ENCODE measurements around the gene MYO9A. TPM values are rescaled to one million over a fixed set of nuclear protein-coding genes. Genes with fewer than 3 reads are reported as not detected.

MYO9A gene
- total RNA-seq, 1 experiment from 2014 or later, result 23.0 TPM

DNA sequence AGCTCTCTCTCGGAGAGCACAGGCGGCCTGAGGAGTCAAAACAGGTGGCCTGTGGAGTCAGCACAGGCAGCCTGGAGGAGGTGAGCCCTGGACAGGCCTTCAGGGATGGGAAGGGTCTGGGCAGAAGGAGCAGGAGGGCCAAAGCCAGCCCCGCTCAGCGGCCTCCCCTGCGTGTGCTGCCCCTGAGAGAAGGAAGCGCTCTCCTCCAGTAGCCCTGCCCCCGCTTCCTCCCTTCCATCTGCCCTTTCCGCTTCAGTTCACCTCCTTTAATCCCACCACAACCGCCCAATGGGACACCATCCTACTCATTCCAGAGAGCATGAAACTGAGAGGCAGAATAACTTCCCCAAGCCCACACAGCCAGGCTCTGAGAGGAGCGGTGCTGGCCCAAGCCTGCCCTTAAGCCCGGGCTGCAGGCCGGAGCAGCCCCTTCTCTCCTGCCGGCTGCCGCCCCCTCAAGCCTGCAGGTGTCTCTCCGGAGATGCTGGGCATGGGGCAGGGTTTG, 310.8 kb downstream of the MYO9A start:
- Histone ChIP-seq H3K4me3 (replicated peaks in 1 of 2; ENCODE audit: low read depth in 1 of 2, low read length in 2 of 2) (no peak overlapping the region), H3K79me2 (ENCODE audit: insufficient read depth, low read length) (no peaks in the 10 kb centered on the region), H3K9me2 (ENCODE audit: insufficient read depth) (no peaks in the 10 kb centered on the region), H3K27ac (ENCODE audit: low read depth, low read length) (no peak overlapping the region), H3K36me3 (ENCODE audit: control insufficient read depth in 1 of 2, insufficient read depth in 2 of 2, low read length in 2 of 2) (no peaks in the 10 kb centered on the region), H3K4me2 (ENCODE audit: low read length) (no peak overlapping the region), H3K9me3 (ENCODE audit: control insufficient read depth in 1 of 2, insufficient read depth in 1 of 2, low read depth in 1 of 2, low read length in 2 of 2) (no peaks in the 10 kb centered on the region), H3K27me3 (ENCODE audit: insufficient read depth, low read length) (no peaks in the 10 kb centered on the region), H4K20me1 (ENCODE audit: insufficient read depth) (no peaks in the 10 kb centered on the region), H3K4me1 (ENCODE audit: control insufficient read depth in 1 of 2, insufficient read depth in 2 of 2, low read length in 2 of 2) (peaks cover 4 to 6% of the 10 kb centered on the region in 2 experiments; a peak in 3 of 4 replicates), H3K9ac (ENCODE audit: low read length) (no peak overlapping the region), H2AFZ (ENCODE audit: low read depth, low read length, poor library complexity, severe bottlenecking) (no peak overlapping the region)
- no peak for DNase-seq (ENCODE audit: low read depth, low spot score)
- intact Hi-C loops (cut with micrococcal nuclease), result loop anchor here (10.0 kb wide), 2 partner anchors 422 to 982 kb away; no protein-coding TSS in a partner anchor
- TF ChIP-seq RAD21 (IDR thresholded peaks at IDR 0.05; ENCODE audit: low read depth) (no peak), ZFX (IDR thresholded peaks at IDR 0.05) (no peak), YY1 (IDR thresholded peaks at IDR 0.05; ENCODE audit: extremely low read depth, insufficient replicate concordance, low read depth, low read length) (no peak), TCF7L2 (IDR thresholded peaks at IDR 0.05; ENCODE audit: borderline replicate concordance, extremely low read depth, insufficient read depth, insufficient read length) (no peak), SP1 (IDR thresholded peaks at IDR 0.05; ENCODE audit: low read depth) (no peak), EZH2phosphoT487 (IDR thresholded peaks at IDR 0.05; ENCODE audit: borderline replicate concordance) (no peak), FOSL1 (IDR thresholded peaks at IDR 0.05; ENCODE audit: low read depth) (no peak), ZNF274 (IDR thresholded peaks at IDR 0.05; ENCODE audit: low read depth, low read length) (no peak), CBX3 (IDR thresholded peaks at IDR 0.05; ENCODE audit: low read depth) (no peak), SIN3A (IDR thresholded peaks at IDR 0.05; ENCODE audit: low read depth) (no peak), JUND (IDR thresholded peaks at IDR 0.05) (no peak)
- TF ChIP-seq, protein P1, sequence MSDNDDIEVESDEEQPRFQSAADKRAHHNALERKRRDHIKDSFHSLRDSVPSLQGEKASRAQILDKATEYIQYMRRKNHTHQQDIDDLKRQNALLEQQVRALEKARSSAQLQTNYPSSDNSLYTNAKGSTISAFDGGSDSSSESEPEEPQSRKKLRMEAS (IDR thresholded peaks at IDR 0.05), result no peak
- TF ChIP-seq, protein P2, sequence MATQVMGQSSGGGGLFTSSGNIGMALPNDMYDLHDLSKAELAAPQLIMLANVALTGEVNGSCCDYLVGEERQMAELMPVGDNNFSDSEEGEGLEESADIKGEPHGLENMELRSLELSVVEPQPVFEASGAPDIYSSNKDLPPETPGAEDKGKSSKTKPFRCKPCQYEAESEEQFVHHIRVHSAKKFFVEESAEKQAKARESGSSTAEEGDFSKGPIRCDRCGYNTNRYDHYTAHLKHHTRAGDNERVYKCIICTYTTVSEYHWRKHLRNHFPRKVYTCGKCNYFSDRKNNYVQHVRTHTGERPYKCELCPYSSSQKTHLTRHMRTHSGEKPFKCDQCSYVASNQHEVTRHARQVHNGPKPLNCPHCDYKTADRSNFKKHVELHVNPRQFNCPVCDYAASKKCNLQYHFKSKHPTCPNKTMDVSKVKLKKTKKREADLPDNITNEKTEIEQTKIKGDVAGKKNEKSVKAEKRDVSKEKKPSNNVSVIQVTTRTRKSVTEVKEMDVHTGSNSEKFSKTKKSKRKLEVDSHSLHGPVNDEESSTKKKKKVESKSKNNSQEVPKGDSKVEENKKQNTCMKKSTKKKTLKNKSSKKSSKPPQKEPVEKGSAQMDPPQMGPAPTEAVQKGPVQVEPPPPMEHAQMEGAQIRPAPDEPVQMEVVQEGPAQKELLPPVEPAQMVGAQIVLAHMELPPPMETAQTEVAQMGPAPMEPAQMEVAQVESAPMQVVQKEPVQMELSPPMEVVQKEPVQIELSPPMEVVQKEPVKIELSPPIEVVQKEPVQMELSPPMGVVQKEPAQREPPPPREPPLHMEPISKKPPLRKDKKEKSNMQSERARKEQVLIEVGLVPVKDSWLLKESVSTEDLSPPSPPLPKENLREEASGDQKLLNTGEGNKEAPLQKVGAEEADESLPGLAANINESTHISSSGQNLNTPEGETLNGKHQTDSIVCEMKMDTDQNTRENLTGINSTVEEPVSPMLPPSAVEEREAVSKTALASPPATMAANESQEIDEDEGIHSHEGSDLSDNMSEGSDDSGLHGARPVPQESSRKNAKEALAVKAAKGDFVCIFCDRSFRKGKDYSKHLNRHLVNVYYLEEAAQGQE (IDR thresholded peaks at IDR 0.05; ENCODE audit: low read depth), result no peak
- TF ChIP-seq, protein P3, sequence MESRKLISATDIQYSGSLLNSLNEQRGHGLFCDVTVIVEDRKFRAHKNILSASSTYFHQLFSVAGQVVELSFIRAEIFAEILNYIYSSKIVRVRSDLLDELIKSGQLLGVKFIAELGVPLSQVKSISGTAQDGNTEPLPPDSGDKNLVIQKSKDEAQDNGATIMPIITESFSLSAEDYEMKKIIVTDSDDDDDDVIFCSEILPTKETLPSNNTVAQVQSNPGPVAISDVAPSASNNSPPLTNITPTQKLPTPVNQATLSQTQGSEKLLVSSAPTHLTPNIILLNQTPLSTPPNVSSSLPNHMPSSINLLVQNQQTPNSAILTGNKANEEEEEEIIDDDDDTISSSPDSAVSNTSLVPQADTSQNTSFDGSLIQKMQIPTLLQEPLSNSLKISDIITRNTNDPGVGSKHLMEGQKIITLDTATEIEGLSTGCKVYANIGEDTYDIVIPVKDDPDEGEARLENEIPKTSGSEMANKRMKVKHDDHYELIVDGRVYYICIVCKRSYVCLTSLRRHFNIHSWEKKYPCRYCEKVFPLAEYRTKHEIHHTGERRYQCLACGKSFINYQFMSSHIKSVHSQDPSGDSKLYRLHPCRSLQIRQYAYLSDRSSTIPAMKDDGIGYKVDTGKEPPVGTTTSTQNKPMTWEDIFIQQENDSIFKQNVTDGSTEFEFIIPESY (IDR thresholded peaks at IDR 0.05; ENCODE audit: extremely low read depth, insufficient replicate concordance, low read length), result no peak
- TF ChIP-seq, protein P4, sequence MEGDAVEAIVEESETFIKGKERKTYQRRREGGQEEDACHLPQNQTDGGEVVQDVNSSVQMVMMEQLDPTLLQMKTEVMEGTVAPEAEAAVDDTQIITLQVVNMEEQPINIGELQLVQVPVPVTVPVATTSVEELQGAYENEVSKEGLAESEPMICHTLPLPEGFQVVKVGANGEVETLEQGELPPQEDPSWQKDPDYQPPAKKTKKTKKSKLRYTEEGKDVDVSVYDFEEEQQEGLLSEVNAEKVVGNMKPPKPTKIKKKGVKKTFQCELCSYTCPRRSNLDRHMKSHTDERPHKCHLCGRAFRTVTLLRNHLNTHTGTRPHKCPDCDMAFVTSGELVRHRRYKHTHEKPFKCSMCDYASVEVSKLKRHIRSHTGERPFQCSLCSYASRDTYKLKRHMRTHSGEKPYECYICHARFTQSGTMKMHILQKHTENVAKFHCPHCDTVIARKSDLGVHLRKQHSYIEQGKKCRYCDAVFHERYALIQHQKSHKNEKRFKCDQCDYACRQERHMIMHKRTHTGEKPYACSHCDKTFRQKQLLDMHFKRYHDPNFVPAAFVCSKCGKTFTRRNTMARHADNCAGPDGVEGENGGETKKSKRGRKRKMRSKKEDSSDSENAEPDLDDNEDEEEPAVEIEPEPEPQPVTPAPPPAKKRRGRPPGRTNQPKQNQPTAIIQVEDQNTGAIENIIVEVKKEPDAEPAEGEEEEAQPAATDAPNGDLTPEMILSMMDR (IDR thresholded peaks at IDR 0.05 in 2 of 3, conservative IDR thresholded peaks at IDR 0.05 in 1 of 3; ENCODE audit: borderline replicate concordance in 1 of 3, insufficient read depth in 1 of 3, low read depth in 2 of 3, low read length in 2 of 3), result no peak
- ChIA-PET CTCF (interaction anchor here (1.2 to 7.2 kb wide), 2 partner anchors 63 to 349 kb away, joined by 3 to 35 read pairs; no protein-coding TSS in a partner anchor), POLR2A (no interaction called here), RAD21 (ENCODE audit: low non-redundant PET in 1 of 2, low total read pairs in 2 of 2, uncharacterized antibody in 2 of 2, unreplicated experiment in 2 of 2) (no interaction called here)
- ATAC-seq, result no peak
- BruUV-seq (replicated peaks), result no TSS peak
